GM10266 (cell line): ENCODE data around the gene CIB4.
A peak's percentile ranks its signal among the peaks of the same experiment; 100 is the strongest.
"Not testable (repeated sequence)": the region's sequence is repeated elsewhere in the genome, so short reads cannot be mapped to it uniquely, and the experiment has no call there.

Experiments
- DNase-seq: peaks from one replicate; pipeline ENCODE4 v3.0.0; 2012; ENCODE audit errors: extremely low spot score
- TF ChIP-seq, protein P1 (sequence below): IDR thresholded peaks from 2 replicates; pipeline ENCODE4 v1.5.1; 2012; ENCODE audit warnings: mild to moderate bottlenecking, low read depth; ENCODE audit not compliant: control insufficient read depth, insufficient read depth; ENCODE audit errors: missing control alignments

CIB4 gene

DNA sequence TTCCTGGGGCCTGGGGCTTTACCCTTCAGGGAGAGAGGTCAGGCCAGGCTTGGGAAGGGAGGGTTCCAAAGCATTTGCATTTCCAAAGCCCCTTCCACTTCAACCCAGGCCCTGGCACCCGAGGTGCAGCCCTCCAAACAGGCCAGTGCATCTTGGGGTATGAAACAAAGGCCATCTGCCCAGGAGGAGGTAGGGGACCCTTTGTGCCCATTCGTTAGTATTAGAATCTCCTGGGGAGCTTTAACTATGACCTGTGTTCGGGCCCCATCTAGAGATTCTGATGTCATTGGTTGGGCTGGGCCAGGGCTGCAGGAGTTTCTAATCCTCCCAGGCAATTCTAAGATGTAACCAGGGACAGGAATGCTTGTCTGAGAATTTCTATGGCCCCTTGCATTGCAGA, 73.6 kb downstream of the CIB4 start:
- TF ChIP-seq, protein P1, sequence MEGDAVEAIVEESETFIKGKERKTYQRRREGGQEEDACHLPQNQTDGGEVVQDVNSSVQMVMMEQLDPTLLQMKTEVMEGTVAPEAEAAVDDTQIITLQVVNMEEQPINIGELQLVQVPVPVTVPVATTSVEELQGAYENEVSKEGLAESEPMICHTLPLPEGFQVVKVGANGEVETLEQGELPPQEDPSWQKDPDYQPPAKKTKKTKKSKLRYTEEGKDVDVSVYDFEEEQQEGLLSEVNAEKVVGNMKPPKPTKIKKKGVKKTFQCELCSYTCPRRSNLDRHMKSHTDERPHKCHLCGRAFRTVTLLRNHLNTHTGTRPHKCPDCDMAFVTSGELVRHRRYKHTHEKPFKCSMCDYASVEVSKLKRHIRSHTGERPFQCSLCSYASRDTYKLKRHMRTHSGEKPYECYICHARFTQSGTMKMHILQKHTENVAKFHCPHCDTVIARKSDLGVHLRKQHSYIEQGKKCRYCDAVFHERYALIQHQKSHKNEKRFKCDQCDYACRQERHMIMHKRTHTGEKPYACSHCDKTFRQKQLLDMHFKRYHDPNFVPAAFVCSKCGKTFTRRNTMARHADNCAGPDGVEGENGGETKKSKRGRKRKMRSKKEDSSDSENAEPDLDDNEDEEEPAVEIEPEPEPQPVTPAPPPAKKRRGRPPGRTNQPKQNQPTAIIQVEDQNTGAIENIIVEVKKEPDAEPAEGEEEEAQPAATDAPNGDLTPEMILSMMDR: no peak
- no peak for DNase-seq

DNA sequence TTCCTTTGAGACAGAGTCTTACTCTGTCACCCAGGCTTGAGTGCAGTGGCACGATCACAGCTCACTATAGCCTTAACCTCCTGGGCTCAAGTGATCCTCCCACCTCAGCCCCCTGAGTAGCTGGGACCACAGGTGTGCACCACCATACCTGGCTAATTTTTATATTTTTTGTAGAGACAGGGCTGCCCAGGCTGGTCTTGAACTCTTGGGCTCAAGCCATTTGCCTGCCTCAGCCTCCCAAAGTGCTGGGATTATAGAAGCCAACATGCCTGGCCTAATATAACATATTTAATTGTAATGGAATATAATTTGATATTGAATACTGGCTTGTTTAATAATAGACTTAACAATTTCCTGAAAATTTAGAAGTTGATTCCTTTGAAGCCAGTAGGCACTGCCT, 74.4 kb downstream of the CIB4 start:
- not testable (repeated sequence) for DNase-seq

DNA sequence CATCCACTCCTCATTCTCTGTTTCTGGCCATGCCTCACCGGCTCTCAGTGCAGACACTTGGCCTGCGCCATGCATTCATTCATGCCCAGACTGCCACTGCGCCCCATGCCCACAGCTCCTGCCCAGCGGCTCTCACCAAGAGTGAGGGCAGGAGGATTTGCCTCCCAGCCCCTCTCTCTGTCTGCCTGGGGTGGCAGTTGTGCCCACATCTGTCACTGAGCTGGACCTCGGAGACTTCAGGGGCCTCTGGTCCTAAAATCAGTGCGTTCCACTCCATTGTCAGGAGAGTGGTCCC, 75.1 kb downstream of the CIB4 start:
- DNase-seq: no peak
- TF ChIP-seq, protein P1: no peak

DNA sequence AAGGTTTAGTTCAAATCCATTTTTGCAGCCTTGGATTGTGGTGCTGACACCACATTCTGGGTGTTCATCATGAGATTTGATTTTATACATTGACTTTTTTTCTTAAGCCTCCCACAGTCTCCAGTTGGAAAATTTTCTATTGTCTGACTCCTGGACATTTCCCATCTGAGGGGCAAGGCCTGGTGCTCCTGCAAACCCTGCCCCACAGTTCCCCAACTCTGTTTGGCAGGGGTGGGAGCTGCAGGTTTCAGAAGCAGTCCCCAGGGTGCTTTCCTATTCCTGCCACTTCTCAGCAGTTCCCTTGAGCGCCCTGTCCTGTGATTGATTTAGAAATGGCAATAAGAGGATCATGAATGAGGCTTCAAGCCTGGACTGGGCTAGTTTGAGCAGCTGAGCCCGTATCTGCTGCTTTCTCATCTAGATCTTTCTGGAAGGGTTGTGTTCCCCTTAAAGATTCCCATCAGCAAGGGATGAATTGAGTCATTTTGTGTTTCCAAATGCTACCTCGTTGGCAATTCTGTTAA, 77.0 kb downstream of the CIB4 start:
- no peak for DNase-seq
- TF ChIP-seq, protein P1: no peak

DNA sequence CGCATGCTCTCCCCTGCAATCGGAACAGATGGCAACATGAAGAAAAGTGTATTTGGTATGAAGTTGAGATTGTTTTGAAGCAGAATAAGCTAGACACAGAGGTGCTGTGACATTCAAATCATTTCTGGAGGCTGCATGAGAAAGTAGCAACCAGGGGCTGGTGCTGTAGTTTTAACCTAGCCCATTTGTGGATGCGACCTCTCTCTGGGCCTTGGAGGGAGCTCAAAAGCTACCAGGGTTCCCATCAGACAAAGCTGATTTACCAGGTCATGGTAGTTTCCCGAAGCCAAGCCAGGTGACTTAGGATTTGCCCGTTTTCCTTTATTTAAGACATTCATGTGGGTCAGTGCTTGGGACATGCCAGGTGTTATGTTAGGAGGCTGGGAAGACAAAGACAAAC, 77.5 kb downstream of the CIB4 start:
- TF ChIP-seq, protein P1: no peak
- no peak for DNase-seq

DNA sequence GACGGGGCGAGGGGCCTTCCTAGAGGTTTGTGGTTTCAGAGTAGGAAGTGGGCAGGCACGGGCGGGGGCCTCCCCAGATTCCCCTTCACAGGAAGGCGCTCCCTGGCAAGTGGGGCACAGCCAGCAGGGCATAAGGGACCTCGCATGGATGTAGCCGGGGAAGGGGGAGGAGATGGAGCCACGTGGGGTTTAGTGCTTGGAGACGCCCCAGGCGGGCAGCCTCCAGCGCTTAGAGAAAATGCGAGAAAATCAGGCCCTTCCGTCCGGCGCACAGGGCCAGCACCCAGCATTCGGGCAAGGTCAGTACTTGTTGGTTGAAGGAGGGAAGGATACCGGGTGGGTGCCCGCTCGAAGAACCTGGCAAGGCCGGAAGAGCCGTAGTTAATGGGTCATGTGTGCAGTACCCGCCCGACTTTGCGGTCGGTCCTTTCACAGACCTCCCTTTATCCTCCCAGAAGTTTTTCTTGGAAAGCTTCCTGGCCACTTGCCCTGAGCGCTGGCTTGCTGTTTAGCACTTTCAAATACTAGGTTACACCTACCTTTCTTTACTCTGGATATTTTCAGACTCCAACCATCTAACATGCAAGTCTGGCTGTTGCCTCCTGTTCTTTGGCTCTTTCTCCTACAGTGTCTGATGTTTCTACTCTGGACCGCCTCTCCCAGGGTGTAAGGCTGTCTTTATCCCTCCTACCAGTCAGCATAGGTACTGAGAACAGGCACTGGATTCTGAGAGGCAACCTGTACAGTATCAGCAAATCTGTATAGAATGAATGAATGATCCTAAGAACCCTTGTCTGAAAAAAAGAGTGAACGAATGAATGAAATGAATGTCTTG, 78.1 kb downstream of the CIB4 start:
- TF ChIP-seq, protein P1: no peak

DNA sequence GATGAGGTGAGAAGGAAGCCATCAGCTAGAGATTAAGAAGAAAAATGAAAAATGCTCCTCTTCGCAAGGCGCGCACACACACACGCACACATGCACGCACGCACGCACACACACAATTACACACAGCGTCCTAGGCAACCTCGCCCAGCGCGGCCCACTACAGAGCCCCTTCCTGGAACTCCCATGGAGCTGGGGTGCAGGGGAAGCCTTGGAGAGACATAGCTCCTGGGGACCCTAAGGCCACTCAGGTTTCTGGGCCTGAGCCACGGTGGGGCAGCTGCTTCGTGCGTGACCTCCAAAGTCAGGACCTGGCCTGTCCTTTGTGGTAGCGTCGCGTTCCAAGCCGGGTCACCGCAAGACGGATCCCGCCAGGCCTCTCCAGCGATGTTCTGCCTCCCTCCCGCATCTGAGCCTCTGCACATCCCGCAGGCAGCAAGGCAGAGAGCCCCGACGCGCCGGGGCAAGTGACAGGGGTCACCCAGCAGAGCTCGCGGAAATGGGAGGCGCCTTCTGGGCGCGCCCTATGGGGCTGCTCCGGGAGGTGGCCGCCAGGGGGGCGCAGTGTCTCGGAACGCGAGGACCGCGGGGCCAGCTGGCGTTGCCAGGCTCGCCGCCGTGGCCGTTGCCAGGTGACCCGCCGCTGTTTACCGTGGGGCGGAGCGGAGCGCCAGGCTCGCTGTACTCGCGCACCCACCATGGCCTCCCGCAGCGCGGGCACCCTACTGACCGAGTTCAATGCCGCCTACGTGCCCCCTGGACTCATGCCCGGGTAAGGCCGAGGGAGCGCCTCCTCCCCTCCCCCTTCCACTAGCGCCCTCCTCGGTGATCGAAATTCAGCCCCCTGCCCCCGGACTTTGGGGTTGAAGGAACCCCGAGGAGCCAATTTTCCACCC, 79.0 kb downstream of the CIB4 start:
- TF ChIP-seq, protein P1: peak; percentile 0
- no peak for DNase-seq

More for the DNA sequence above, 78.1 kb downstream of the CIB4 start:
- DNase-seq: no peak
